ENCODE results near the gene IFIT2.

The IFIT2 gene

DNA sequence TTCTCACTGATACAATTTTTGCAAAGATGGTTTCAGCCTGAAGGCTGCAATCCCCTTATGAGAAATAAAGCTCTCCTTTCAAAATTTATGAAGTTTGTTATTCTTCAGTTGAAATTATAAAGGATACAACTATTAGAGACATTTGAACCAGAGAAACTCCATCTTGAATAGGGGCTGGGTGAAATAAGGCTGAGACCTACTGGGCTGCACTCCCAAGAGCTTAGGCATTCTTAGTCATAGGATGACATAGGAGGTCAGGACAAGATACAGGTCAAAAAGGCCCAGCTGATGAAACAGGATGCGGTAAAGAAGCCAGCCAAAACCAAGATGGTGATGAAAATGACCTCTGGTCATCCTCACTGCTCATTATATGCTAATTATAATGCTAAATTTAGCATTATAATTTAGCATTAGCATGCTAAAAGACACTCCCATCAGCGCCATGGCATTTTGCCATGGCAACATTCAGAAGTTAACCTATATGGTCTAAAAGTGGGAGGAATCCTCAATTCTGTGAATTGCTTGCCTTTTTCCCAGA lies 53.6 kb downstream of the IFIT2 start:
- no peaks in the 10 kb centered on the region for H3K36me3 ChIP-seq
- no peak overlapping the region for H3K4me3 ChIP-seq (ENCODE audit: low read depth, low read length)
- TF ChIP-seq, protein P1, sequence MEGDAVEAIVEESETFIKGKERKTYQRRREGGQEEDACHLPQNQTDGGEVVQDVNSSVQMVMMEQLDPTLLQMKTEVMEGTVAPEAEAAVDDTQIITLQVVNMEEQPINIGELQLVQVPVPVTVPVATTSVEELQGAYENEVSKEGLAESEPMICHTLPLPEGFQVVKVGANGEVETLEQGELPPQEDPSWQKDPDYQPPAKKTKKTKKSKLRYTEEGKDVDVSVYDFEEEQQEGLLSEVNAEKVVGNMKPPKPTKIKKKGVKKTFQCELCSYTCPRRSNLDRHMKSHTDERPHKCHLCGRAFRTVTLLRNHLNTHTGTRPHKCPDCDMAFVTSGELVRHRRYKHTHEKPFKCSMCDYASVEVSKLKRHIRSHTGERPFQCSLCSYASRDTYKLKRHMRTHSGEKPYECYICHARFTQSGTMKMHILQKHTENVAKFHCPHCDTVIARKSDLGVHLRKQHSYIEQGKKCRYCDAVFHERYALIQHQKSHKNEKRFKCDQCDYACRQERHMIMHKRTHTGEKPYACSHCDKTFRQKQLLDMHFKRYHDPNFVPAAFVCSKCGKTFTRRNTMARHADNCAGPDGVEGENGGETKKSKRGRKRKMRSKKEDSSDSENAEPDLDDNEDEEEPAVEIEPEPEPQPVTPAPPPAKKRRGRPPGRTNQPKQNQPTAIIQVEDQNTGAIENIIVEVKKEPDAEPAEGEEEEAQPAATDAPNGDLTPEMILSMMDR (IDR thresholded peaks at IDR 0.05; ENCODE audit: low read depth, low read length): no peak
- H3K27ac ChIP-seq: no peak overlapping the region
- no peaks in the 10 kb centered on the region for H3K27me3 ChIP-seq (ENCODE audit: insufficient read depth, low read depth, severe bottlenecking)
- no peak for DNase-seq
- H3K9me3 ChIP-seq (ENCODE audit: severe bottlenecking): no peaks in the 10 kb centered on the region

DNA sequence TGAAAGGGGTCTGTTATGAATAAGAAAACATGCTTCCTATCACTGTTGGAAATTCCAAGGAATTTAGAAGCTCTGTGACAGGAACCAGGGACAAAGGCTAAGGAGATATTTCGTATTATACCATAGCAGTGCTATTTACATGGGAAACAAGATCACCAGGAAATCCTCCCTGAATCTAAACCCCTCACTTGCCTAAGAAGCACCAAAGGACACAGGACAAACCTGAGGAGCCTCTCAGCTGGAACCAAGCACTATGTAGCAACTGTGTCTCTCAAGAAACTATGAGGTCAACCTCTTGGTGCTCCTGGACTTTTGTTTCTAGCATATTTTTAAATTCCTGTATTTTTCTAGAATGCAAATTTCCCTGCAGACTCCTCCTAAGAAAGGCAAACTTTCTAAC lies 55.2 kb downstream of the IFIT2 start:
- TF ChIP-seq, protein P1 (IDR thresholded peaks at IDR 0.05; ENCODE audit: low read depth, low read length): no peak
- no peak for DNase-seq

DNA sequence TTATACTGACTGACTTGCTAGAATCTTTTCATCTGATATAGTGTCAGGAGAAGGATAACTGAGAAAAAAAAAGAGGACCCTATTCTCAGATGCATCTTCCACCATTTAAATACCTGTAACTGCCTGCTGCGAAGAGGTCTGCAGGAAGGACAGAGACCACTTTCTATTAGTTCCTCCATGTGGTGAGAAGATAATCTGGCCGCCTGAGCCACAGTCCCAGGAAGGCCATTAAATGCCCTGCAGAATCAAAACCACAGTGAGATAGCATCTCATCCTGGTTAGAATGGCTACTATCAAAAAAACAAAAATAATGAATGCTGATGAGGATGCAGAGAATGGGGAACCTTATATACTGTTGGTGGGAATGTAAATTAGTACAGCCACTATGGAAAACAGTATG lies 56.1 kb downstream of the IFIT2 start:
- no peaks in the 10 kb centered on the region for H3K27me3 ChIP-seq (ENCODE audit: insufficient read depth, low read depth, severe bottlenecking)
- no peak overlapping the region for H3K4me3 ChIP-seq (ENCODE audit: low read depth, low read length)
- TF ChIP-seq, protein P1 (IDR thresholded peaks at IDR 0.05; ENCODE audit: low read depth, low read length): no peak
- no peaks in the 10 kb centered on the region for H3K36me3 ChIP-seq
- no peak for DNase-seq
- no peak overlapping the region for H3K27ac ChIP-seq
- no peaks in the 10 kb centered on the region for H3K9me3 ChIP-seq (ENCODE audit: severe bottlenecking)

More for the DNA sequence above, 55.2 kb downstream of the IFIT2 start:
- H3K36me3 ChIP-seq: no peaks in the 10 kb centered on the region
- no peak overlapping the region for H3K27ac ChIP-seq
- H3K9me3 ChIP-seq (ENCODE audit: severe bottlenecking): no peaks in the 10 kb centered on the region
- H3K4me3 ChIP-seq (ENCODE audit: low read depth, low read length): no peak overlapping the region
- no peaks in the 10 kb centered on the region for H3K27me3 ChIP-seq (ENCODE audit: insufficient read depth, low read depth, severe bottlenecking)

Measured in WERI-Rb-1 (cell line).